NCI-H1105 (cell line): ENCODE measurements around the gene MAP3K20.

Experiments
- DNase-seq: peaks from one replicate; lab custom pipeline; 2025; lab: John Stamatoyannopoulos, UW

Gene MAP3K20

DNA sequence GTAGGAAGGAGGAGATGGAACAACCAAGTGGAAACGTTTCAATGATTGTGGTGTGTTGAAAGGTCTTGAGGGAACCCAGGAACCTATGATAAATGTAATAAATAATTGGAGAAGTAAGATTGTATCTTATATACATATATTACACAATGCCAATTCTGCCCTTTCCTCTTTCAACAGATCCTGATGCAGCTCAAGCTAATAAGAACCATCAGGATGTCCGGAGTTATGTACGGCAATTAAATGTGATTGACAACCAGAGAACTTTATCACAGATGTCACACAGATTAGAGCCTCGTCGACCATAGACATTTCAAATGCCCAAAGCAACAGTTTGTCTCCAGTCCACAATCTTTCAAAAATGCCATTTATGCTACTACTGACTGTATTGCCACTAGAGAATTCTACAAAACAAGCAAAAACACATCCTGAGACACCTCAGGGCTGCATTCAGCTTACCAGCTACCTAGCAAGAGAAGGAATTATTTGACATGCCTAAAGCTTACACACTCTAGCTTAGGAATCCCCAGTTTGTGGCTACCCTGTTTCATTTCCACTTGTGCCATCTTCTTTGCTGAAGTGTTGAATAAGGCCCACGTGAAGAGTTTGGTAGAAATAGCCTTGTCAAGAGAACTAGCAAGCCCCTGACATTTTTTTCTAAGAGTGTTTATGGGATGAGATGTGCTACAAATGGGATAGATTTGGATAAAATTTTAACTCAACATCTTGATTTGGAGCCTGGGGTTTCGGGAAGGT, 24.0 kb upstream of the MAP3K20 start:
- no peak for DNase-seq

DNA sequence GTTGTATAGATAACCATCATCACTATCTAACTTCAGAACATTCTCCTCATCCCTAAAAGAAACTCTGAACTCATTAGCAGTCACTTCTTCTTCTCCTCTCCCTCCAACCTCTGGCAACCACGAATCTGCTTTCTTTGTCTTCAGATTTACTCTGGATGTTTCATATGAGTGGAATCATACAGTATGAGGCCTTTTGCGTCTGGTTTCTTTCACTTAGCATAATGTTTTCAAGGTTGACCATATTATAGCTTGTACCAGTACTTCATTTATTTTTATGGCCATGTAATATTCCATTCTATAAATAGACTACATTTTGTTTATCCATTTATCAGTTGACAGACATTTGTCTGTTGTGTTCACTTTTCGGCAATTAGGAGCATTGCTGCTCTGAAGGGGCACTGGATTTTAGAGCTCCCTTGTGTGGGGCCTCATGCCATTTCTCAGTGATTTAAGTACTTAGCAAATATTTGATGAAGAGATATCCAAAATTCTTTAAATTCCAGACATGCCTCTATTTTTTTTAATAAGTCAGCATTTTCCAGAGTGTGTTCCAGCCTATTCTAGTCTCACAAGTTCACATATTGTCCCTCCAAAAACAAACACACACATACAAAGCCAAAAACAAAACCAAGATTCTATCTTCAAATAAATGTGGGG, 22.5 kb upstream of the MAP3K20 start:
- DNase-seq = no peak

DNA sequence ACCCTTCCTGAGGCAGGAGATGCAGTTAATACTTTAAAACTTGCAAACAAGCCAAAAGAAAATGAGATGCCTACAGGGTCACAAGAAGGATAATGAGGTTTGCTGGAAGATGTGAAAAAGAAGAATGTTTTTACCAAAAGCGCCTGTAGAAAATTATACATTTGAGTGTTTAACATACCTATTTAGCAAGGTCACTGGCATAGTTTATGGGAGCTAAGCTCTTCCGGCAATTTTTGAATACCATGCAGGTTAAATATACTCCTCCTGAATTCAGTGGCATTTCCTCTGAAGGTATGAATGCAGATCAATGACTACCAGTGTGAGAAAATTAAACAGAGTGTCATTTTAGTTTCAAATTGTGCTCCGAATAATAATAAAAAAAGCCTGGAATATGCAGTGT, 21.2 kb upstream of the MAP3K20 start:
- DNase-seq = no peak

DNA sequence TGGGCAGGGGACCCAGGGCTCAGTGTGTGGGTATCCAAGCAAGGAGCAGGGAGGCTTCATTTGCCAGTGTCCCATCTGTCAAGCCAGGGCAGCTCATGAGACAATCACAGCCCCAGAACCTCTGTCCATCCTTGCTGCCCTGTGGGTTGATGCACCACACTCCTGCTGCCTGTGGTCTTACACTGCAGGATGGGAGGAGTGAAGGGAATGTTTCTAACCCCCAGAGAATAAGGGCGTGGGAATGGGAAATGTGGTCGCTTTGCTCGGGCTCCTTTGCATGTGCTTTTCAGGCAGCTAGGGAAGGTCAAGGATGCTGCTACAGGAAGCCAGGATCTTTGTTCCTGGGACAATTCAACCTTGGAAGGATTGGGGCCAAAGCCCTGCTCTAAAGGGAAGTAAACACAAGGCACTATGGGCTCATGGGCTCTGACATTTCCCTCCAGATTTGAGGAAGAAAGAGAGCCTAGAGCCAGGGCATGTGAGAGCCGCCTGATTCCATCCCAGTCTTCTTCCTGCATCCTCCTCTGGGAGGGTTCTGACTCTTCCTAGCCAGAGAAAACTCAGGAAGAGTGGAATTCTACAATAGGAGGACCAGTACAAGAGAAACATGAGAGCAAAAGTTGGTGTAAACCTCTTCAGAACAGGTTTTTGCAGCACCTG, 18.8 kb upstream of the MAP3K20 start:
- DNase-seq = no peak

DNA sequence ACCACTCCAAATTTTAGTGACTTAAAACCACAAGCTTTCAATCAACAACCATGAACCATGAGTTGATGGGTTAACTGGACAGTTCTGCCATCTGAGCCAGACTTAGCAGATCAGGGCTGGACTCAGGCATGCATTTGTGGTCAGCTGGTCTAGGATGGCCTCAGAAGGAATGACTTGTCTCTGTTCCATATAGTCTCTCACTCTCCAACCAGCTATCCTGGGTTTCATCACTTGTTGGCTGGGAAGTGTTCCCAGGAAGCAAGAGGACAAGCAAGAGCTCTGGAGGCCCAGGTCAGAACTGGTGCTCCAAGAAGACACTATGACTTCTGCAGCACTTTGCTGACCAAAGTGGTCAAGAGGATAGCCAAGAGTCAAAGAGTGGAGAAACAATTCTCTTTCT, 17.5 kb upstream of the MAP3K20 start:
- DNase-seq = no peak

DNA sequence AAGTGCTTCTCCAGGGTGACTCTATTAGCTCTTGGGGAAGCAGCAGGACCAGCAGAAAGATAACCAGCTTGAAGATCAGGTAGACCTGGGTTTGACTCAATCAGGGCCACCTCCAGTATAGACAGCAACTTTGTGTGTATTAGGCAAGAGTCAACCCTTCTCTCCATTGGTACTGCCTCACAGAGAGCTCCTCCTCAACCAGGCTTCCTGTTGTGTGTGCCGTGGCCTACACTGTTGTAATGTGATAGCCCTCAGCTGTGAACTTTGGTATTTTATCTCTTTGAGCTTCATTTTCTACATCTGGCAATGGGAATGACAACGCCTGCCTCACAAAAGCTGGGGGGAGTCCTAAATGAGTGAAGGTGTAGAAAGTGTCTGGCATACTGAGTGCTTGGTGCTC, 17.0 kb upstream of the MAP3K20 start:
- DNase-seq = no peak

DNA sequence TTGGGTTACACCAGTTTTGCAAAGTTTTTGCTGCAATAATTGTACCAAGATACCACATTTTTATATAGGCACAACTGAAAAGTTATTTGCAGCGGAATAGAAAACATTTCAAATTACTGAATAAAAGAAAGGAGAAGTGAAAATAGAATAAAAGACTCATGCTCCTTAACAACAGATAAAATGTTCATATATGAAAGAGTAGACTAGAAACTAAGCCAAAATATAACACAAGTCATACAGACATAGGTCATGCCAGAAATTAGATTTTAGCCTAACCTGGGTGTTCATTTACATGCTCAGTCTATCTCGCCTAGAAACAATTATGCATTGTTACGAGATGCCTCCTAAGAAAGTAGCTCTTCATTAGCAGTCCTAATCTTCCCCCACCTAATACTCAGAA, 16.4 kb upstream of the MAP3K20 start:
- DNase-seq = no peak

DNA sequence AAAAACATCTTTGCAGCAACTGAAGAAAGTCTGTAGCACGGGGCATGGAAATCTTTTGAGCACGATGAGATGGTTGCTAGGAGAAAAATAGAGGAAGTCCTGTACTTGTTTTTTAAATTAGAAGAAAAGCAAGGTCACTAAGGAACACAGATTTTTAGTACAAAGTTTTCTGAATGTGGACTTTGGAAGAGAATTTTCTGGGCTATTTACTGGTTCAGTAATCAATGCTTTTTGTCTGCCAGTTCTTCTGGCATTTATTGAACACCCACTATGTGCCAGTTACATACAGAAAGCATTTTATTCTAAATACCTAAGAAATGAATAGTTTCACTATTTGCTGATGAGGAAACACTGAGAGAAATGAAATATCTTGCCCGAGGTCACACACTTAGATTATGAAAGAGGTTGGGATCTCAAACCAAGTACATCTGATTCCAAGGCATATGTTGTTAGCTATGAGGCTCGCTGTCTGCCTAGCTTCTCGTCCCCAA, 15.6 kb upstream of the MAP3K20 start:
- no peak for DNase-seq

DNA sequence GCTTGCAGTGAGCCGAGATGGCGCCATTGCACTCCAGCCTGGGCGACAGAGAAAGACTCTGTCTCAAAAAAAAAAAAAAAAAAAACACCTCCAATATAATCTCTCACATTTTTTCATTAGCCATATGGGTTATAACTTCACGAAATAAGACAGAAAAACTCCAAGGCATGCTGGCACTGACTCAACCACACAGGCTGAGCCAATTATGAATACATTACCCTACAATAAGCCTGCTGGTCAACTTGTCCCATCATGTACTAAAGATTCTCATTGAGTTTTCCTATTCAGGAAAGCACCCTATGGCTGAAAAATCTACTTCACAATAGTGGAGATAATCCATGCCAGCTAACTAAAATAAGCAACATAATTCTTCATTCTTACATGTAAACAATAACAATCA, 12.8 kb upstream of the MAP3K20 start:
- no peak for DNase-seq

DNA sequence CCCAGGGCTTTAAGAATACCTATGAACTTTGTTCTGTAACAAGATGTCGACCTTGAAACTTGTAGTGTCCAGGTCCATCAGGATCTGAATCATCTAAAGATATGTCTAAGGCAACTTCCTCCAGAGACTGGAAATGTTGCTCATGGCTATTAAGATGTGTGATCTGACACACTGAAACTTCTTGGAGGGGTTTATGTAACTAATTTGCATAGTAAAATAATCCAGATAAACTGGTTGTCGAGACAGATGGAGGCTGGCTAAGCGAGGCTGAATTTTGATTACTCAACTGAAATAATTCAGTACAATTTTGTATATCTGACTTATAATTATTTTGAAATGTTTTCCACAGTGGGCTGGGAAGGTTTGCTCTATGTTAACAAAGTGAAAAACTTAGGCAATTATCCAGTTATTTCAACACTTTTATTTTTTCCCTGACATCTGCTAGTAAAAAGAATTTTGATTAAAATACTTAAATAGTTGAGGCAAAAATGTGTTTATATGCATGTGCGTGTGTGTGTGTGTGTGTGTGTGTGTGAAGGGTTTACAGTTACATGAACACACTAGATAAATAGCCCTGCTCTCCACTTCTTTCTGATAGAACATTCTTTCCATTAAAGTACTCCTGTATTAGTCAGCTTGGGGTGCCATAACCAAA, 11.4 kb upstream of the MAP3K20 start:
- DNase-seq = no peak

DNA sequence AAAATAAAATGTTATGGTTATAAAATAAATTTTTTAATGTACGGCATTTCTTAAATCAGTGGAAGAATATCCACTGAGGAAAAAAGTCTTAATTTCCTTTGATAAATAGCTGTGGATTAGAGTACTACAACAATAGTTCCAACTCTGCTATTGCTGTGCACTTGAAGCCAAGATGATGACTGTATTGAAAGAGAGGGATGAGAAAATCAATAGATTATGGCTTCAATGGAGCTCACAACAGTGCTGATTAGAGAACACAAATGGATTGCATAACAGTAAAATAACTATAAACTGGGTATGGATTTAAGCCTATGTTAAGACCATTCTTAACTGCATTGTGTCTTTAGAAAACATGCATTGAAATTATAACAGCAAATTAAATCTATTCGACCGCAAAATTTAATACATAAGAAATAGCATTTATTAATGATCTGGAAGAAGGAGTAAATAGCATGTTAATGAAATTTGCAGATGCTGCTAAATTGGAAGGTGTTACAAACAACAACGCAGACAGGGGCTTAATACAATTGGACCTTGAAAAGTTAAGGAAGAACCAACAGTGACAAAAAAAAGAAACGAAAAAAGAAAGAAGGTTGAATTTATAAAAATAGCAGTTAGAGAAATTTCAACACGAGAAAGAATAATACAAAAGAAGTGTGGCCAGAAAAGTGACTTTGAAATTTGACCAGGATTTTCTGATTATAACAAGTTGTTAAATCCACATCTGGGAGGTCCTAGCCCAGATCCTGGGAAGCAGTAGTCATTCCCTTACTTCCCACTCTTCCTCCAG, 8.6 kb upstream of the MAP3K20 start:
- DNase-seq = no peak

DNA sequence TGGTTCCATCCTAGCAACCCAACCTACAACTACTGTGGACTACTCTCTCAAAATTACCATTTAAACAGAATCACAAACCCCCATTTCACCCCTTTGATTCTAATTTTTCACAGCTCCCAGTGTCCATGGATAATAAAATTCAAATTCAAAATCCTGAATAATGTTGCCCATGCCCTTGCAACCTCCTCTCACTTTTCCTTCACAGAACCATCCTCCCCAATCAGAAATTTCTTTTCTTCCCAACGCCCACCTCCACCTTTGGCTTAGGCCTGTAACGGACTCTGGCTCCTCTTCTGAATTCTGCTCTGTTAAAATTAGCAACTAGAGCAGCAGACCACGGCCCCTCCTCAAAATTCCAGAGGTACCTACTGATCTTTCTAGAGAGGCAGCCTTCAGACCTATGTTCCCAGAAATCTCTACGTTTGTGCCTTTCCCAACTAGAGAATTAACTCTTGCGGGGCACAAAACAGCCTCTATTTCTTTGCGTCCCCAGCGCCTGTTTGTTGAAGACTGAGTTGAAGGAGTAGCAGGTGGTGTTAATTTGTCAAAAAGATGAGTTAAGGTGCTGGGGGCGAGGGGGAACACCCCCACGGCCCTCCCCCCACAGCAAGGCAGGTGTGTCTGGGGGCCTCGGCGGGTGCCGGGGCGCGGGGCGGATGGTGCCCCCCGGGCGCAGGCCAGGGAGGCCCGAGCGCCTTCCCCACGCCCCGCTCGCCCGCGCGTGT, 428 bp upstream of the MAP3K20 start:
- DNase-seq = peak; percentile 55

DNA sequence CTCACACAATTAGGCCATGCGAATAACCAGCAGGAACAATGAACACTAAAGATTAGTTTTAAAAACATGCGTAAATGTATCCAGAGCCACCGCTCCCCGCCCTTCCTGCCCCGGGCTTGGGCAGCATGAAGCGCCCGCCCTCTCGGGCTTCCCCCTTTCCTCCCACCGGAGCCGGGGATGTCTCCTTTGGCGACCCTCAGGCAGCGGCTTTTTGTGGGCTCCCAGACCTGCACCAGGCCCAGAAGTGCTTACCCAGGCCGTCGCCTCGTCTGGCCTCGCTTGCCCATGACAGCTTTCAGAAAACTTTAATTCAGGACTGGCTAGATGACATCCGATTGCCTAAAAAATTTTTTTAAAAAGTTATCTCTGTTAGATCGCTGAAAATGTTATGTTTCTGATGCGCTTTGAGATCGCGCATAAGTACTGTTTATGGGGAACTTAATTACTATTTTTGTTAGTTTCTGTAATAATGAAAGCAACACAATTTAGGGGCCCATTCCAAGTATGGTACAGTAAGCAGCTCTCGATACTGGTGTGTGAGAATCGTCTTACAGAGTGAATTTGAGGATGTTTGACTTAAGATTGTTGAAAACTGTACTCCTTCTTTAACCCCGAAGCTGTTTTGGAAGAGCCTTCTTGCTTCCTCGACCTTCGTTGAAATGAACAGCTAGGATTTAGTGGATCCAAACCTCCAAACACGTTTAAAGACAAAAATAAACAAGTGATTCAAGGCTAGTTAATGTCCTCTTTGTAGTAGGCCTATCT, 1.1 kb downstream of the MAP3K20 start:
- peak; percentile 16 for DNase-seq

DNA sequence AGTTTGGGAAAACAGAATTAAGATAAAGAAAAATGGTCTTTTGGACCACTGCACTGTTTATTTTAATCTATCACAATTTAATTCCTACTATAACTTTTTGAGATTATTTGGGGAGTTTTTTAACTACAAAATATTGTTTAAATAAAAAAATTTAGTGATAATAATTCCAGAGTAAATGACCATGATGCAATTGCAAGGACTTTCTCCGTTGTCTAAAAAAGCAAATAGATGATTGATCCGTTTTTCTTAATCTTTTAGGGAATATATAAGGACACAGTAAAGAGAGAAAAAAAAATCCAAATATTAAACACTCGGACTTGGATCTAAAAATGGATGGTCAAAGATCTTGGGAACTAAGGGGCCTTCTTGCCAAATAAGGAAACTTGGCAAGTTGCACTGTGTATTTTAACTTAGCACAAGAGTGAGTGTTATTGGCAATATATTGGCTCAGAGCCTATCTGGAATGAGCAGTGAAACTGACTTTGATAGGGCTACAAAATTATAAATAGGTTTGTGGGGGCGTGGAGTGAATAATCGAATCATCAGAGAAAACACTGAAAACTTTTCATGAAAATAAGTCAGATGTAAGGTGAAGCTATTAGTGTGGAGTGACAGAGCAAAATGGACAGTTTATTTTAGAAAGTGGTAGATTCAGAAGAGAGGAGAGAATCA, 2.0 kb downstream of the MAP3K20 start:
- no peak for DNase-seq

DNA sequence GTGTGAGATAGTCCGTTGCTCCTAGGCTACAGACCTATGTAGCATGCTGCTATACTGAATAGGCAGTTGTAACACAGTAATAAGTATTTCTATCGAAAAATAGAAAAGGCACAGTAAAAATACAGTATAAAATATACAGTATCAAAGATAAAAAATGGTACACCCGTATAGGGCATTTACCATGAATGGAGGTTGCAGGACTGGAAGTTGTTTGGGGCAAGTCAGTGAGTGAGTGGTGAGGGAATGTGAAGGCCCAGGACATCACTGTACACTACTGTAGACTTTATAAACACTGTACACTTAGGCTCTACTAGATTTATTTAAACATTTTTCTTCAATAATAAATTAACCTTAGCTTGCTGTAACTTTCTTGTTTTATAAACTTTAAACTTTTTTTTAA, 3.5 kb downstream of the MAP3K20 start:
- DNase-seq = no peak

DNA sequence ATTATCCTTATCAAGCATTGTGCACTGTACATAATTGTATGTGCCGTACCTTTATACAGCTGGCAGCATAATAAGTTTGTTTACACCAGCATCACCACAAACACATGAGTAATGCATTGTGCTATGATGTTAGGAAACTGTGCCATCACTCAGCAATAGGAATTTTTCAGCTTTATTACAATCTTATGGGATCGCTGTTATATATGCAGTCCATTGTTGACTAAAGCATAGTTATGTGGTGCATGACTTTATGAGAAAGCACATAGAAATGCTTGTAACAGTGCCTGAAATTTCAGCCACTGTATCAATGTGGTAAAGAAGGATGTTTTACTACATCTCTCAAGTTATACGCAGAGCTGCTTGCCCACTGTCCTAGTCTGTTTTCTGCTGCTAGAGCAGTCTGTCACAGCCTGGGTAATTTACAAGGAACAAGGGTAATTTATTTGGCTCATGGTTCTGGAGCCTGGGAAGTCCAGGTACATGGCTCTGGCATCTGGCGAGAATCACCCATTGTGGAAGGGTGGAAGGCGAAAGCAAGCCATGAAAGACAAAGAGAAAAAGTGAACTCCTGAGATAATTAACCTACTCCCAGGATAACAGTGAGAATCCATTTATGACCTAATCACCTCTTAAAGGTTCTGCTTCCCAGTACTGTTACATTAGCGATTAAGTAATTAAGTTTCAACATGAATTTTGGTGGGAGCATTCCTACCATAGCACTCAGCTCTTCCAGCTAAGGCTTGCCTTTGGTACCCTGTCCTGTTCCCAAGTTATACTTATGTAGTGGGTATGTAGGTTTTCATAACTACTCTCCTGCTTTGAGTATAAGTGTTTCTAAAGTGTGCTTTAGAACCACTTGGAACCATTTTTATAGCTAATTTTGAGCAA, 4.6 kb downstream of the MAP3K20 start:
- no peak for DNase-seq

DNA sequence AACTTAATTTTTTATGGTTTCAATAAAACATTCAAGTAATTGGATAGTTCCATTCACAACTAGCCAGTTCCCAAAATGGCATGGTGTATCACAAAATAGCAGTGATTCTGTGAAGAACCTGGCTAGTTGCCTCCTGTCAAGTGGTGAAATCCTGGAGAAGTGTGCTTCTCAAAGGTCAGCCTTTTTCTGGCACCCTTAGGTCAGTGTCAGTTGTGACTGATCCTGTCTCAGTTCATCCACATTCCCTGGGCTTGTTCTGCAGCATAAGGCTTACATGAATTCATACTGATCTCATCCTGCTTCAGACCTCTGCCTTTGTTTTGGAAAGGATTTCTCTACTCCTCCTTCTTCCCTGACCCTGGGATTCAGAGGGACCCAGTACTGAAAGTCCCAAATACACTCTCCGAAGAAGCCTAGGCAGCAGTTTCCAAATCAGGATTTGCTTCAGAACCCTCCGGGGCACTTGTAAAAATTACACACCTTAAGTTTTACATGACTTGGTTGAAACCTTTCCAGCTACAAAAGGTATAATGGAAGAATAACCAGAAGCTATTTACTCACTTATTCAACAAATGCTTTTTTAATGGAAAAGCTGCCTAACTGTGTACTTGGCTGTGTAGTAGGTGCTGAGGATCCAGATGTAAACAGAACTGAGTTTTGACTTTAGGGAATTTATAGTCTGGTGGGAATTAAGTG, 11.0 kb downstream of the MAP3K20 start:
- no peak for DNase-seq

DNA sequence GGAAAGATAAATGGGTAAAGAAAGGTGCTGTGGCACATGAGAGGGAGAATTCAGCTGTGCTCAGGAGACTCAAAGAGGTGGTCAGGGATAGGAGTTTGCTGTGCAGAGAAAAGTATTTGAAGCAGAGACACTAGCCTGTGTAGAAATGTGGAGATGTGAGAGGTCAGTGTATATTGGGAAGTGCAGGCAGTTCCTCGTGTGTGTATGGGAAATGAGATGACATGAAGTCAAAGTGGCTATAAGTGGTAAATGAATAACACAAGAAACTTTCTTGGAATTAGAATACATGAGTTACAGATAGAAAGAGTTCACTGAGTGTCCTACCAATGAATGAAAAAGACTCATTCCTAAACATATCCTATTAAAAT, 11.6 kb downstream of the MAP3K20 start:
- DNase-seq = no peak
